ENCODE results near the gene ARL3.
"Not testable (repeated sequence)": the region's sequence is repeated elsewhere in the genome, so short reads cannot be mapped to it uniquely, and the experiment has no call there.

Gene ARL3

DNA sequence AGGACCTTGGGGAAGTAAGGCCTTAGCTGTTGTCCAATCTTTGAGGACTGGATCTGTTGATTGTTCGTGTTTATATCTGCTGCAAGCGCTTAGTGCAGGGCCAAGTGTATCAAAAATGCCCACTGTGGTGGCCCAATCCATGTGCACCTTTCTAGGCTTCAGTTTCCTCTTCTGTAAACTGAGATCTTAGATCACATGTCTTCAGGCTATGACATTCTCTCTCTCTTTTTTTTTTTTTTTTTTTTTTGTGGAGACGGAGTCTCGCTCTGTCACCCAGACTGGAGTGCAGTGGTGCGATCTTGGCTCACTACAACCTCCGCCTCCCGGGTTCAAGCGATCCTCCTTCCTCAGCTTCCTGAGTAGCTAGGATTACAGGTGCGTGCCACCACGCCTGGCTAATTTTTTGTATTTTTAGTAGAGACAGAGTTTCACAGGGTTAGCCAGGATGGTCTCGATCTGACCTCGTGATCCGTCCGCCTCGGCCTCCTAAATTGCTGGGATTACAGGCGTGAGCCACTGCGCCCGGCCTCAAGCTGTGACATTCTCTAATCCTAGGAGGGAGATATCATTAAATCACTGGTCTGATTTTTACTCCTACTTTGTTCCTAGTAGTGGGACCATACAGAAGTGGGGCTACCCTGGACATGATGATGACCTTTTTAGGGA lies 2.8 kb upstream of the ARL3 start:
- H3K23ac ChIP-seq (ENCODE audit: low read length in 2 of 2) = not testable (repeated sequence)
- WGBS = 96% methylated on average over 17 of the region's 18 CpGs

DNA sequence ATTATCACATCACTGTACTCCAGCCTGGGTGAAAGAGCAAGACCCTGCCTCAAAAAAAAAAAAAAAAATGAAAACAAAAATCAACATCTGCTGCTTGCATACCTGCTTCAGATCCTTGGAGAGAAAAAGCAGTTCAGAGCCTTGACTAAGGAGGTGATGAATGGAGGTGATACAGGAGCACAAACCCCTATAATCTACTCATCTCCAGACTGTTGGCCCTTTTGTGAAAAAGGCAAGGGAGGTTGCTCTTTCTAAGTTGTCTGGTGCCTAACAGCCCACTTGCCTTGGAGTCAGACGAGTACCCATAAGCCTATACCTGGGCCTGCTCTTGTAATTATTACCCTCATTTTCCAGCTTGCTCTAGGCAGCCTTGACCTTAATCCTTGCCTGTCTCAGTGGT lies 1.7 kb upstream of the ARL3 start:
- H3K14ac ChIP-seq (ENCODE audit: low read length in 2 of 2) = no peak overlapping the region
- no peak overlapping the region for H4K8ac ChIP-seq (ENCODE audit: low read length)
- H2BK15ac ChIP-seq (ENCODE audit: low read depth, poor library complexity, severe bottlenecking) = no peak overlapping the region
- peak overlapping the region in 1 of 2 experiments; percentile 37 for H3K4ac ChIP-seq (ENCODE audit: low read depth in 1 of 2, low read length in 2 of 2)
- no peaks in the 10 kb centered on the region for H3K9me3 ChIP-seq (ENCODE audit: control insufficient read depth, low read length)
- H2BK5ac ChIP-seq (ENCODE audit: low read depth, low read length, poor library complexity, severe bottlenecking) = no peak overlapping the region
- H2AK5ac ChIP-seq (ENCODE audit: low read length, severe bottlenecking) = peak overlapping the region; percentile 15
- no peak overlapping the region for H2BK120ac ChIP-seq (ENCODE audit: low read depth, low read length)
- no peak overlapping the region for H3K9ac ChIP-seq (ENCODE audit: low read length)
- no peaks in the 10 kb centered on the region for H3K27me3 ChIP-seq (ENCODE audit: control insufficient read depth in 1 of 2, insufficient read depth in 1 of 2, low read length in 2 of 2)
- peak overlapping the region in 1 of 2 experiments; percentile 48 for H3K18ac ChIP-seq (ENCODE audit: low read depth in 1 of 2, low read length in 2 of 2)
- H3K27ac ChIP-seq (ENCODE audit: low read length, poor library complexity, severe bottlenecking) = no peak overlapping the region
- peaks cover 18% of the 10 kb centered on the region for H3K79me1 ChIP-seq (replicated peaks; ENCODE audit: low read length, poor library complexity, severe bottlenecking)
- no peak for DNase-seq
- no peak overlapping the region for H4K91ac ChIP-seq (ENCODE audit: low read length)
- peaks cover 0 to 6% of the 10 kb centered on the region in 2 experiments for H3K36me3 ChIP-seq (ENCODE audit: control insufficient read depth in 1 of 2, insufficient read depth in 2 of 2, low read depth in 1 of 2, low read length in 2 of 2)
- no peak overlapping the region for H2AFZ ChIP-seq (ENCODE audit: low read depth, low read length)
- no peak overlapping the region for H3K4me2 ChIP-seq (ENCODE audit: low read length, poor library complexity, severe bottlenecking)
- H3K4me1 ChIP-seq (ENCODE audit: control insufficient read depth, insufficient read depth, low read depth, low read length) = peaks cover 25% of the 10 kb centered on the region
- peak overlapping the region in 1 of 2 experiments; percentile 49 for H2BK12ac ChIP-seq (ENCODE audit: low read length in 2 of 2)
- WGBS = 92% methylated on average over 1 of the region's 1 CpG
- no peak overlapping the region for H3K23ac ChIP-seq (ENCODE audit: low read length in 2 of 2)
- no peak overlapping the region for H3K4me3 ChIP-seq (ENCODE audit: insufficient read depth in 1 of 2, low read depth in 1 of 2, low read length in 2 of 2)

More for the DNA sequence above, 2.8 kb upstream of the ARL3 start:
- not testable (repeated sequence) for H3K14ac ChIP-seq (ENCODE audit: low read length in 2 of 2); H4K8ac ChIP-seq (ENCODE audit: low read length); H3K27ac ChIP-seq (ENCODE audit: low read length, poor library complexity, severe bottlenecking); H4K91ac ChIP-seq (ENCODE audit: low read length); H3K9ac ChIP-seq (ENCODE audit: low read length); H2BK15ac ChIP-seq (ENCODE audit: low read depth, poor library complexity, severe bottlenecking); H3K36me3 ChIP-seq (ENCODE audit: control insufficient read depth in 1 of 2, insufficient read depth in 2 of 2, low read depth in 1 of 2, low read length in 2 of 2); H3K18ac ChIP-seq (ENCODE audit: low read depth in 1 of 2, low read length in 2 of 2); H3K4me3 ChIP-seq (ENCODE audit: insufficient read depth in 1 of 2, low read depth in 1 of 2, low read length in 2 of 2); H3K27me3 ChIP-seq (ENCODE audit: control insufficient read depth in 1 of 2, insufficient read depth in 1 of 2, low read length in 2 of 2); H3K9me3 ChIP-seq (ENCODE audit: control insufficient read depth, low read length); H2BK5ac ChIP-seq (ENCODE audit: low read depth, low read length, poor library complexity, severe bottlenecking); DNase-seq; H2AFZ ChIP-seq (ENCODE audit: low read depth, low read length); H3K4me2 ChIP-seq (ENCODE audit: low read length, poor library complexity, severe bottlenecking)
- Histone ChIP-seq H3K4me1 (ENCODE audit: control insufficient read depth, insufficient read depth, low read depth, low read length) (peaks cover 25% of the 10 kb centered on the region), H2AK5ac (ENCODE audit: low read length, severe bottlenecking) (peak overlapping the region; percentile 38), H3K79me1 (replicated peaks; ENCODE audit: low read length, poor library complexity, severe bottlenecking) (peaks cover 24% of the 10 kb centered on the region), H2BK12ac (ENCODE audit: low read length in 2 of 2) (peak overlapping the region in 1 of 2 experiments; percentile 47), H2BK120ac (ENCODE audit: low read depth, low read length) (peak overlapping the region; percentile 62), H3K4ac (ENCODE audit: low read depth in 1 of 2, low read length in 2 of 2) (peak overlapping the region in 1 of 2 experiments; percentile 37)

GRCh38 chr10:102714621-102715455 lies 641 bp upstream of the ARL3 start, which contains the start of gene SFXN2:
TSS of gene SFXN2 (plus strand) at chr10:102714636. CDS start at chr10:102726637, 12,001 bp downstream.
- H2BK5ac ChIP-seq (ENCODE audit: low read depth, low read length, poor library complexity, severe bottlenecking) = peak within 1 kb of the TSS; percentile 69
- peak within 1 kb of the TSS; percentile 96 for H3K9ac ChIP-seq (ENCODE audit: low read length)
- H3K36me3 ChIP-seq (ENCODE audit: control insufficient read depth in 1 of 2, insufficient read depth in 2 of 2, low read depth in 1 of 2, low read length in 2 of 2) = peaks cover 0 to 6% of the 10 kb centered on the region in 2 experiments
- peak within 1 kb of the TSS; percentile 89 for H3K4me2 ChIP-seq (ENCODE audit: low read length, poor library complexity, severe bottlenecking)
- H2BK120ac ChIP-seq (ENCODE audit: low read depth, low read length) = peak within 1 kb of the TSS; percentile 88
- 3% methylated on average over 46 of the region's 46 CpGs for WGBS
- H3K9me3 ChIP-seq (ENCODE audit: control insufficient read depth, low read length) = no peaks in the 10 kb centered on the region
- peak within 1 kb of the TSS; percentile 69 for H2AFZ ChIP-seq (ENCODE audit: low read depth, low read length)
- H3K27ac ChIP-seq (ENCODE audit: low read length, poor library complexity, severe bottlenecking) = peak within 1 kb of the TSS; percentile 92
- H3K14ac ChIP-seq (ENCODE audit: low read length in 2 of 2) = peak within 1 kb of the TSS in 1 of 2 experiments; percentile 95
- peak within 1 kb of the TSS; percentile 45 for H2AK5ac ChIP-seq (ENCODE audit: low read length, severe bottlenecking)
- H3K4ac ChIP-seq (ENCODE audit: low read depth in 1 of 2, low read length in 2 of 2) = peak within 1 kb of the TSS; percentile 79 to 95
- H3K4me3 ChIP-seq (ENCODE audit: insufficient read depth in 1 of 2, low read depth in 1 of 2, low read length in 2 of 2) = peak within 1 kb of the TSS; percentile 84 to 94
- H3K23ac ChIP-seq (ENCODE audit: low read length in 2 of 2) = peak within 1 kb of the TSS in 1 of 2 experiments; percentile 66
- H3K27me3 ChIP-seq (ENCODE audit: control insufficient read depth in 1 of 2, insufficient read depth in 1 of 2, low read length in 2 of 2) = no peaks in the 10 kb centered on the region
- H4K91ac ChIP-seq (ENCODE audit: low read length) = peak within 1 kb of the TSS; percentile 87
- peak within 1 kb of the TSS; percentile 84 for H2BK15ac ChIP-seq (ENCODE audit: low read depth, poor library complexity, severe bottlenecking)
- peak within 1 kb of the TSS; percentile 59 for H4K8ac ChIP-seq (ENCODE audit: low read length)
- peak within 1 kb of the TSS; percentile 91 to 98 for H3K18ac ChIP-seq (ENCODE audit: low read depth in 1 of 2, low read length in 2 of 2)
- H3K79me1 ChIP-seq (replicated peaks; ENCODE audit: low read length, poor library complexity, severe bottlenecking) = peaks cover 16% of the 10 kb centered on the region
- DNase-seq = no peak
- peaks cover 22% of the 10 kb centered on the region for H3K4me1 ChIP-seq (ENCODE audit: control insufficient read depth, insufficient read depth, low read depth, low read length)
- H2BK12ac ChIP-seq (ENCODE audit: low read length in 2 of 2) = peak within 1 kb of the TSS; percentile 80 to 99

GRCh38 chr10:102713539-102713813 lies 721 bp downstream of the ARL3 start:
- H4K8ac ChIP-seq (ENCODE audit: low read length) = no peak overlapping the region

More at GRCh38 chr10:102713539-102713813, 721 bp downstream of the ARL3 start:
- WGBS = 0% methylated on average over 13 of the region's 13 CpGs
- Histone ChIP-seq H3K36me3 (ENCODE audit: control insufficient read depth in 1 of 2, insufficient read depth in 2 of 2, low read depth in 1 of 2, low read length in 2 of 2) (peaks cover 0 to 6% of the 10 kb centered on the region in 2 experiments), H3K14ac (ENCODE audit: low read length in 2 of 2) (peak overlapping the region in 1 of 2 experiments; percentile 95), H2BK12ac (ENCODE audit: low read length in 2 of 2) (peak overlapping the region in 1 of 2 experiments; percentile 63), H3K4me3 (ENCODE audit: insufficient read depth in 1 of 2, low read depth in 1 of 2, low read length in 2 of 2) (peak overlapping the region; percentile 84 to 91), H3K9ac (ENCODE audit: low read length) (peak overlapping the region; percentile 96), H3K9me3 (ENCODE audit: control insufficient read depth, low read length) (no peaks in the 10 kb centered on the region), H2AFZ (ENCODE audit: low read depth, low read length) (peak overlapping the region; percentile 51), H3K4me1 (ENCODE audit: control insufficient read depth, insufficient read depth, low read depth, low read length) (peaks cover 16% of the 10 kb centered on the region), H3K27ac (ENCODE audit: low read length, poor library complexity, severe bottlenecking) (peak overlapping the region; percentile 92), H2AK5ac (ENCODE audit: low read length, severe bottlenecking) (no peak overlapping the region), H4K91ac (ENCODE audit: low read length) (peak overlapping the region; percentile 43), H3K23ac (ENCODE audit: low read length in 2 of 2) (peak overlapping the region in 1 of 2 experiments; percentile 66), H3K79me1 (replicated peaks; ENCODE audit: low read length, poor library complexity, severe bottlenecking) (peaks cover 16% of the 10 kb centered on the region), H2BK120ac (ENCODE audit: low read depth, low read length) (peak overlapping the region; percentile 88), H2BK5ac (ENCODE audit: low read depth, low read length, poor library complexity, severe bottlenecking) (peak overlapping the region; percentile 69), H3K18ac (ENCODE audit: low read depth in 1 of 2, low read length in 2 of 2) (peak overlapping the region; percentile 91 to 98), H2BK15ac (ENCODE audit: low read depth, poor library complexity, severe bottlenecking) (peak overlapping the region; percentile 60), H3K4me2 (ENCODE audit: low read length, poor library complexity, severe bottlenecking) (peak overlapping the region; percentile 68), H3K27me3 (ENCODE audit: control insufficient read depth in 1 of 2, insufficient read depth in 1 of 2, low read length in 2 of 2) (no peaks in the 10 kb centered on the region), H3K4ac (ENCODE audit: low read depth in 1 of 2, low read length in 2 of 2) (peak overlapping the region; percentile 5 to 95)
- no peak for DNase-seq
